ENCODE measurements around the gene ASPHD1.
A peak's percentile ranks its signal among the peaks of the same experiment; 100 is the strongest.
"Not testable (repeated sequence)": the region's sequence is repeated elsewhere in the genome, so short reads cannot be mapped to it uniquely, and the experiment has no call there.

The ASPHD1 gene

GRCh38 chr16:29931750-29932149, 31.5 kb downstream of the ASPHD1 start:
- not testable (repeated sequence) for H3K36me3 ChIP-seq (ENCODE audit: control insufficient read depth, insufficient read depth, low read length); H3K4me3 ChIP-seq (ENCODE audit: low read length); H3K9ac ChIP-seq (ENCODE audit: low read length); H3K9me3 ChIP-seq (ENCODE audit: control insufficient read depth, low read length); H3K27me3 ChIP-seq (ENCODE audit: control insufficient read depth, insufficient read depth, low read length)
- H3K4me1 ChIP-seq (ENCODE audit: control insufficient read depth, insufficient read depth, low read length) = peaks cover 10% of the 10 kb centered on the region

GRCh38 chr16:29940656-29941055, 40.4 kb downstream of the ASPHD1 start:
- Histone ChIP-seq H3K9ac (ENCODE audit: low read length) (no peak overlapping the region), H3K36me3 (ENCODE audit: control insufficient read depth, insufficient read depth, low read length) (no peaks in the 10 kb centered on the region), H3K27me3 (ENCODE audit: control insufficient read depth, insufficient read depth, low read length) (no peaks in the 10 kb centered on the region), H3K9me3 (ENCODE audit: control insufficient read depth, low read length) (no peaks in the 10 kb centered on the region), H3K4me1 (ENCODE audit: control insufficient read depth, insufficient read depth, low read length) (peaks cover 17% of the 10 kb centered on the region), H3K4me3 (ENCODE audit: low read length) (no peak overlapping the region)

- H3K9me3 ChIP-seq (ENCODE audit: control insufficient read depth, low read length) = no peaks in the 10 kb centered on the region
- H3K4me1 ChIP-seq (ENCODE audit: control insufficient read depth, insufficient read depth, low read length) = peaks cover 17% of the 10 kb centered on the region
- no peak overlapping the region for H3K4me3 ChIP-seq (ENCODE audit: low read length)
- peak overlapping the region; percentile 23 for H3K9ac ChIP-seq (ENCODE audit: low read length)
- H3K36me3 ChIP-seq (ENCODE audit: control insufficient read depth, insufficient read depth, low read length) = no peaks in the 10 kb centered on the region
- no peaks in the 10 kb centered on the region for H3K27me3 ChIP-seq (ENCODE audit: control insufficient read depth, insufficient read depth, low read length)
Observed at GRCh38 chr16:29943846-29944799, 43.8 kb downstream of the ASPHD1 start.

GRCh38 chr16:29947897-29948296, 47.6 kb downstream of the ASPHD1 start:
- Histone ChIP-seq H3K27me3 (ENCODE audit: control insufficient read depth, insufficient read depth, low read length) (no peaks in the 10 kb centered on the region), H3K4me1 (ENCODE audit: control insufficient read depth, insufficient read depth, low read length) (peaks cover 16% of the 10 kb centered on the region), H3K36me3 (ENCODE audit: control insufficient read depth, insufficient read depth, low read length) (no peaks in the 10 kb centered on the region)

DNA sequence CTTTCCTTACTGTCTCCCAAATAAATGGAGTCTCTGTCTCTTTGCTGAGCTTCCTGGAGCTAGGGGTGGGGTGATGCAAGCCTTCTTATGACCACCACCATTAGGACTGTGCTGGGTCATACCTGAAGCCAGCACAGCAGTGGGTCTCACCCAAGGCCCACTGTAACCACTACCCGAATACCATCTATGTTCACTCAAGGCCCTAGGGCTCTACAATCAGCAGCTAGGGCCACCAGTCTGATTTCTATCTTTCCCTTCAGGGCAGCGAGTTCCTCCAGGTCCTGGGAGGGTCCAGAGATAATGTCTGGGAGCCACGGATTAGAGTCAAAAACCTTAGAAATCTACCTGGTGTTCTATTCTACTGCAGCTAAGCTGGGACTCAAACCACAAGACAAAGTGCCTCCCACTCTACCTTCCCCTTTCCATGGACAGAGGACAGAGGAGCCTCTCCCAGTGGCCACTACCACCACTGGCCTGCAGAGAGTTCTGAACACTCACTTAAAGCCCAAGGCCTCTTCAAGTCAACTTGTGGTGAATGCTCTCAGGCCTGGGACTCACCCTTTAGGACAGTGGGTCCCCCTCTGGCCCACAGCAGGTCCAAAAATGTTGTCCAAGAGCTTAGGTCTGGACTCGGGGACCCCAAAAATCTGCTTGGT, 50.6 kb downstream of the ASPHD1 start:
- Histone ChIP-seq H3K9ac (ENCODE audit: low read length) (no peak overlapping the region), H3K4me1 (ENCODE audit: control insufficient read depth, insufficient read depth, low read length) (no peaks in the 10 kb centered on the region), H3K36me3 (ENCODE audit: control insufficient read depth, insufficient read depth, low read length) (no peaks in the 10 kb centered on the region), H3K9me3 (ENCODE audit: control insufficient read depth, low read length) (no peaks in the 10 kb centered on the region), H3K4me3 (ENCODE audit: low read length) (no peak overlapping the region), H3K27me3 (ENCODE audit: control insufficient read depth, insufficient read depth, low read length) (no peaks in the 10 kb centered on the region)

More at GRCh38 chr16:29947897-29948296, 47.6 kb downstream of the ASPHD1 start:
- H3K9ac ChIP-seq (ENCODE audit: low read length) = no peak overlapping the region
- no peak overlapping the region for H3K4me3 ChIP-seq (ENCODE audit: low read length)
- no peaks in the 10 kb centered on the region for H3K9me3 ChIP-seq (ENCODE audit: control insufficient read depth, low read length)

DNA sequence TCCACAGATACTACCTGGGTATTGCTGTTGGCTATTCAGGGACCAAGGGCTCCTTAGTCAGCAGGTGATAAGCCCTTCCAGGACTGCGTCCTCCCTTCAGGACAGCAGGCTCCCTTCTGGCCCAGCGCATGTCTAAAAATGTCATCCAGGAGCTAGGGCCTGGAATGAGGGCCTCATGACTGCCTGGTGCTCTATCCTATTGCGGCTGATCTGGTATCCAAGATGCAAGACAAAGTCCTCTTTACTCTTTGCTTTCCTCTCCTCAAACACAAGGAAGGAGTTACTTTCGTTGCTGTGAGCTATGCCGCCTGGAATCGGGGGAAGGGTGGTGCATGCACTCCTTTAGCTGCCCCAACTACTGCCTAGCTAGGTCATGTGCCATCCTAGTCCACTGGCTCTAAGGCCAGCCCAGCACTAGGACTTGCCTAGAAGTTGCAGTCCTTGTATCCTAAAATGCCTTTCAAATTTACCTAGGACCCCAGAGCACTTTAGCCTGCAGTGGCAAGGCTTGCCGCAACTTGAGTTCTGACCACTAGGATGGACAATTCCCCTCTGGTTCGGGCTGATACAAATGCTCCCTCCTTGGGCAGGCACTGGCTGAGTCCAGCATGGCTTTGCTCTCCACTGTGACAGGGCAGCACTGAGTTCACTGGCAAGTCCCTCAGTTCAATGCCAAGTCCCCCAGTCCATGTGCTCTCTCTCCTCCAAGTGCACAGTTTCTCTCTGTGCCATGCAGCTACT, 51.5 kb downstream of the ASPHD1 start:
- Histone ChIP-seq H3K9me3 (ENCODE audit: control insufficient read depth, low read length) (no peaks in the 10 kb centered on the region), H3K36me3 (ENCODE audit: control insufficient read depth, insufficient read depth, low read length) (no peaks in the 10 kb centered on the region), H3K9ac (ENCODE audit: low read length) (no peak overlapping the region), H3K4me1 (ENCODE audit: control insufficient read depth, insufficient read depth, low read length) (no peaks in the 10 kb centered on the region), H3K4me3 (ENCODE audit: low read length) (no peak overlapping the region), H3K27me3 (ENCODE audit: control insufficient read depth, insufficient read depth, low read length) (no peaks in the 10 kb centered on the region)

Data from mucosa of stomach (tissue), 1 donor.